GM23248 (cell line): Measurements from ENCODE around the gene PTPRD.

Source experiments
- EZH2 ChIP-seq: fragments of 200-600 bp; sonication (generic); IDR thresholded peaks from 2 replicates; pipeline ENCODE4 v1.6.1; 2018; ENCODE audit warnings: antibody characterized with exemption, mild to moderate bottlenecking; ENCODE audit not compliant: insufficient read depth, poor library complexity, severe bottlenecking
- EZH2phosphoT487 ChIP-seq: fragments of 200-600 bp; sonication (generic); IDR thresholded peaks from 2 replicates; pipeline ENCODE4 v1.6.1; 2018; ENCODE audit warnings: antibody characterized with exemption, moderate library complexity, mild to moderate bottlenecking, low read depth; ENCODE audit not compliant: insufficient read depth

GRCh38 chr9:8733131-8733954, 1879.5 kb downstream of the PTPRD start:
- TF ChIP-seq EZH2 (no peak), EZH2phosphoT487 (no peak)
